ENCODE data around the gene AMIGO2.

The AMIGO2 gene

DNA sequence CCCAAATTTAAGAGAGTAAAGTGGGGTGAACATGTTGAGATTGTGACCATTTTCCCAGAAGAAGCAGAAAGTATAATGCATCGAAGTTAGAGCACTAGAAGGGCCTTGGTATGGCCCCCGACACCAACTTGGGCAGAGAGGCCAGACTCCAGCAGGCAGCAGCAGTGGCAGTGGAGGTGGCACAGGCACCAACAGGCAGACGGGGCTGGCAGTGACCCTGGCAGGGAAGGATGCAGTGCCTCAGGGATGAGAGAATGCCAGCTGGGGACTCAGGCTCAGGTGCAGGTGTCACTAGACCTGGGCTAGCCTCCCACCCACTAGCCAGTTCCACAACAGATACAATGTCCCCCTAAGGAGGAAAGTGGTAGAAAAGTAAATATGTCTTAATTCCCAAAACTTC is 27.7 kb upstream of the AMIGO2 start:
- Mint-ChIP-seq H3K27ac (no peak overlapping the region), H3K9me3 (no peaks in the 10 kb centered on the region), H3K4me1 (peaks cover 42% of the 10 kb centered on the region), H3K27me3 (no peaks in the 10 kb centered on the region), H3K36me3 (ENCODE audit: low read depth) (peaks cover 21% of the 10 kb centered on the region), H3K4me3 (no peak overlapping the region)
- ATAC-seq, result no peak
- no peak for DNase-seq

DNA sequence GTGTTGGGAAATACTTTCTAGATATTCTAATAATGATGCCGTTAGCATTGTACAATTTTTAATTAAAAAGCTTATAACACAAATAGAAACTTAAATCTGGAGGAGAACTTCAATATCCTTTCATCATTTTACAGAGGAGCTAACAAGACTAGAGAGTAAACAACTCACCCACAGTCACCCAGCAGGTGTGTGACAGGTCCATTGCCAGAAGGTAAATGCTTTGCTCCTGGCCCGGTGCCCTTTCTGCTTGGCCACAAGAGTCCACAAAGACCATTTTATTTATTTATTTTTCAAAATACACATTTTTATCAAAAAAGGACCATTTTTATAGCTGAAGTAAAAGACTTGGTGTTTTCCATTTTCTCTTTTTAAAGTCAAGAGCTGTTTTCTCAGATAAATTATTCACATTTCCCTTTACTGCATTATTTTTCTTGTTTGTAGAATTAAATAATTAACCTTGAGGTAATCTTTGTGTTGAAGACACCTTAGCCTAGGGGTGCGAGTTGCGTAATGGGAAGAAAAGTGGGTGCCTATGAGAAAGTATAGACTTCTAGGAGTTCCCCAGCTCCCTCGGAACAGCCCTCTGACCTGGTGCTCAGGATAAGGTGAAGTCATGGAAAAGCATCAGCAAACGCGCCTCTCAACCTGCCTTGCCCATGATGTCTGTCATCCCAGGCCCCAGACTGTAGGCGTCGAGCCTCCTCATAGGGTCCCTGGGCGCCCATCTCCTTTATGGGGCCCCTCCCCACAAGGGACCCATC is 26.3 kb upstream of the AMIGO2 start:
- ATAC-seq, result no peak
- DNase-seq, result no peak
- Mint-ChIP-seq H3K9me3 (no peaks in the 10 kb centered on the region), H3K27ac (peak overlapping the region; percentile 43), H3K4me3 (no peak overlapping the region), H3K4me1 (peaks cover 28% of the 10 kb centered on the region), H3K27me3 (no peaks in the 10 kb centered on the region), H3K36me3 (ENCODE audit: low read depth) (peaks cover 19% of the 10 kb centered on the region)

DNA sequence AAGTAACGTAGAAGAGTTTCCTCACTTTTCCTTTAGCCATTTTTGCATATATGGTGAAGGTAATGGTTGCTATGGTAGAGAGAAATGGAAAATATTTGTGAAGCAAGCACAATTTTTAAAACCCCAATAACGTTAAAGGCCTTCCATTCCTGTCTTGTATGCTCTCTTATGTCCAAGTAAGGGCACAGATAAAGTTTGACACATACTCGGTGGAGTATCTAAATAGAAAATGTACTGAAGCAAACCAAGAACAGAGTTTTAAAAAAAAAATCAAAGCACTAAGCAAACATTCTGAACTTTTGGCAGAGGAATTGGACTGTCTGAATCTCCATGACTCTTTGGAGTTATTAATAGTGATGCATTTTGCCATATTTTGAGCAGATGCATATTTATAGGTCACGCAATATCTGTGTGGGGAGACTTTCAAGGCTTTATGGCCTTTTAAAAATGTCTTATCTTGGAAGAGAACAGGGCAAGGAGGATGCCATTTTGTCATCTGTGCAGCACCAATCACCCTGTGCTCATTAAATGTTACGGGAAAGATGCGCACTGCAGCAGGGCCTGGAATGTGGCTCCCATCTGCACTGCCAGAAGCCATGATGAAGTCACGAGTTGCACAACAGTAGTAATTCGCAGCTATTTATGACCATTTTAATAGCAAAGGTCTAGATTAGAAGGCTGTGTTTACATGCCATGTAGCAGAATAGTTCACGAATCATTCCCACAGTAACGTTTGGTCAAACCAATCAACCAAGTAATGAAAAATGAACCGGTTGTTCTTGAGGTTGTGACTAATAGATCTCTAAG is 23.3 kb upstream of the AMIGO2 start:
- Mint-ChIP-seq H3K9me3 (no peaks in the 10 kb centered on the region), H3K27me3 (no peaks in the 10 kb centered on the region), H3K4me1 (peaks cover 8% of the 10 kb centered on the region), H3K36me3 (ENCODE audit: low read depth) (peaks cover 12% of the 10 kb centered on the region), H3K27ac (no peak overlapping the region), H3K4me3 (no peak overlapping the region)
- ATAC-seq (no peak), DNase-seq (no peak)

DNA sequence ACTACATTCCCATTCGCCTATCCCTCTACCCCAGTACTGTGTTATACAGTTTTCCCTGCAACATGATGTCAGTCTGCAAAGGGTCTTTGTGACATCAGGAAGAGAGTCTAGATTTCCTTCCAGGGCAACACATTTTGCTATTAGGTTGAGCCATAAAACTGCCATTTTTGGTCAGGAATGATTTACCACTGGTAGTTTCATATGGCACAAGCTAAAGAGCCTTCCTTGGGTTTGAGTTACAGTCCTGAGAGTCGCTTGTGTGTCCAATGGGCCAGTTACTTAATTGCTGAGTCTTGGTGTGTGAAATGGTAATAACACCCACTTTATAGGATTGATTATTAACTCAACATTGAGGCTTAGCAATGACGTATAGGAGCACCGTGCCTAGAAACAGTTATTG is 22.6 kb upstream of the AMIGO2 start:
- H3K9me3 Mint-ChIP-seq, result no peaks in the 10 kb centered on the region
- no peak overlapping the region for H3K27ac Mint-ChIP-seq
- no peak for ATAC-seq
- H3K4me1 Mint-ChIP-seq, result peaks cover 8% of the 10 kb centered on the region
- H3K4me3 Mint-ChIP-seq, result no peak overlapping the region
- H3K36me3 Mint-ChIP-seq (ENCODE audit: low read depth), result peaks cover 11% of the 10 kb centered on the region
- no peaks in the 10 kb centered on the region for H3K27me3 Mint-ChIP-seq
- DNase-seq, result no peak

DNA sequence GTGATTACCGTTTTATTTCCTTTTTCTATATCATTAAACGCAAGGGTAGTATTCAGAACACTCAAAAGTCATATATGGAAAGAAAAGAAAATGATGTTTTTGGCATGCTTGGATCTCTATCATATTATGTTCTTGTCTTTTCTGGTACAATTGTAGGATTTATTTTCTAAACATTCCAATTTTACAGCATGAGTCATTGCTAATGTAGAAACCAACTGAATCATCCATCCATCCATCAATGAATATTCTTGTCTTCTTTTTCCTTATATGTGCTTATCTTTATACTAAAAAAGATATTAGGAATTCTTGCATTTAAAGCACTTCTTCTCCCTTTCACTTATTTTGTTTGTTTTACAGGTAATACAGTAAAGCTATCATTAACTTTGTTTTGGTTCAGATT is 20.4 kb upstream of the AMIGO2 start:
- Mint-ChIP-seq H3K27ac (no peak overlapping the region), H3K9me3 (no peaks in the 10 kb centered on the region), H3K4me1 (peaks cover 9% of the 10 kb centered on the region), H3K27me3 (no peaks in the 10 kb centered on the region), H3K36me3 (ENCODE audit: low read depth) (peaks cover 8% of the 10 kb centered on the region), H3K4me3 (no peak overlapping the region)
- no peak for DNase-seq
- ATAC-seq, result no peak

DNA sequence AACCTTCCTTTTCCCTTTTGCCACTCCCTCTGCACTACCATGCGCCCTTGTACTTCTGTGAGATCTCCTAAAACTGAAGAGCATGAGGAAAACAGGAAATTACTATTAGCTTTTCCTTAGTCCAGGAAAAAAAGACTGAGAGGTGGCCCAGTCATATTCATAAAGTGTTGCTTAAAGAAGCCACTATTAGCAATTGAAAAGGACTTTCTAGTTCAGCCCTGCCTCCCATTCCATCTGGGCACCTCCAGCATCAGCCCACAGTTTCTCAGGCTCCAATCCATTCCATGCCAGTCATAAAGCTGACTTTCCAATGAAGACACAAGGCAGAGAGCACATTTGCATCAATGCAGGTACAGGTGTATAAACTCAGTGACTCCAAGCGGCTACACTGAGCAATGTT is 19.9 kb upstream of the AMIGO2 start:
- H3K4me3 Mint-ChIP-seq, result no peak overlapping the region
- DNase-seq (no peak), ATAC-seq (no peak)
- no peak overlapping the region for H3K27ac Mint-ChIP-seq
- H3K36me3 Mint-ChIP-seq (ENCODE audit: low read depth), result peaks cover 8% of the 10 kb centered on the region
- H3K9me3 Mint-ChIP-seq, result no peaks in the 10 kb centered on the region
- H3K27me3 Mint-ChIP-seq, result no peaks in the 10 kb centered on the region
- peaks cover 15% of the 10 kb centered on the region for H3K4me1 Mint-ChIP-seq

DNA sequence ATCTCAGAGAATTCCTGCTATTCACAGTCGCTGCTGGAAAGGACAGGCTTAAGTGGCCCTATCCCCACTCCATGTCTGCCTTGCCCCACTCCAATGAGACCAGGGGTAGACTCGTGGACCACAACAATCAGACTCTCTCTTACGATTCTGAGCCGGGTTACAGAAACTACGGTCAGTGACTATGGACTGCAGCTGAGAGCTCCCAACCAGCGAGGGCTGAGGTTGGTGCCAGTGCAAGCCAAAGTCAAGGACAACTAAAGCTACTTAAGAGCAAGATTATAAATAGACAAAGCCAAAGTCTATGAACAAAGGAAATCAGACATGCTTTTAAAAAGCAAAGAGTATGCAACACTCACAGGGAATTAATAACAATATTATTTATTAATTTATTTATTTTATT is 18.3 kb upstream of the AMIGO2 start:
- Mint-ChIP-seq H3K36me3 (ENCODE audit: low read depth) (peaks cover 8% of the 10 kb centered on the region), H3K4me1 (peaks cover 21% of the 10 kb centered on the region), H3K27ac (no peak overlapping the region), H3K4me3 (no peak overlapping the region), H3K9me3 (no peaks in the 10 kb centered on the region), H3K27me3 (no peaks in the 10 kb centered on the region)
- no peak for DNase-seq
- ATAC-seq, result no peak

DNA sequence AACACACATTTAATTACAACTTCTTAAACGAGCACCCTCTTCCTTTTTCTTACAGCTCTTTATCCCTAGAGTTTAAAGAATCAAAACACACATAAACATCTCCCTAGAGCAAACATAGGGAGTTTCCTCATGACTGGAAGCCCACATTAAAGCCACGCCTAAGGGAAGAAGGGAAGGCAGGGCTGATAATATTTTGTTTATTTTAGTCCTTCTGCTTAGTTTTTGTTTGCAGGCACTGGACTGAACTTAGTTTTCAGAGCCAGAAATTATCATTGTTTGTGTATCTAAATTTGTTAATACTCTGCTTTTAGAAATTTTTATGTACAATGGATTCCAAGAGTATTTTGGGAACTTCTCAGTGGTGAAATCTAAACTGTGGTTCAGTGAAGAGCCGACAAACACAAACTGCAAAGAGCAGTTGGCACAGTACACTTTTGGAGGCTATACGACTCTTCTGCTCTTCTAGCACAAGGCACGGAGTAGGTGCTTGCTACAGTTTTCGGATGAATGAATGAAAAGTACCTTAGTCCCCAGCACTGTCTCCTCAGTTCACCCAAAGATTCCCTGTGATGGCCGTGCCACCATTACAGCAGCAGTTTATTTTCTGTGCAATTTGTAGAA is 17.6 kb upstream of the AMIGO2 start:
- no peaks in the 10 kb centered on the region for H3K27me3 Mint-ChIP-seq
- no peak for DNase-seq
- no peak for ATAC-seq

DNA sequence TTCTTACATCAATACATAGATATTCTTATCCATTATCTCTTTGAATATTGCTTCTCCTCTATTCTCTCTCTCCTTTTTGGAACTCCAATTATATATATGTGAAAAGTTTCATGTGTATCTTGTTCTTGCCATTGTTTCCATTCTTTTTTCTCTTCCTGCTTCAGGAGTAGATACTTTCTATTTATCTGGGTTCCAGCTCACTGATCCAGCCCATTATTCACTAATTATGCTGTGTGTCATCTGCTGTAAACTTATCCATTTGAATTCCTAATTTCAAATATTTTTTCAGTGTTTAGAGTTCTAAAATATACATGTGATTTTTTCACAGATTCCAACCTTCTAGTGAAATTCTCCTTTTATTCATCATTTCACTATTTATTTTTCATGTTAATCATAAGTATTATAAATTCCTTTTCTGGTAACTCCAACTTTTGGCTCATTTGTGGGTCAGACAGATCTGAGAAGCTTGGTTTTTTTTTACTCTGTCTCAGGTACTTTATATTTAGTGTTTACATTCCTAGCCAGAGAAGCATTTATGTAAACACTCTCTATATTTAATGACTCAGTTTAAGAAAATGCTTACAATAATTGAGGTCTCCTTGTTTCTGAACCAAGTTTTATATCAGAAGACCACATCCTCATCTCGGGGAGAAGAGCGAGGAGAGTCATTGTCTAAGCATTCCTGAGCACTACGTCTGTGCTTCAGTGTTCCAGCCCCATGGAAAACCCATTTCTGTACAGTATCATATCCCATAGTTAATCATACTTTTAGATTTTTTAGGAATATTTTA is 15.9 kb upstream of the AMIGO2 start:
- H3K27me3 Mint-ChIP-seq, result no peaks in the 10 kb centered on the region
- H3K9me3 Mint-ChIP-seq, result peaks cover 11% of the 10 kb centered on the region
- H3K36me3 Mint-ChIP-seq (ENCODE audit: low read depth), result peaks cover 10% of the 10 kb centered on the region
- peaks cover 29% of the 10 kb centered on the region for H3K4me1 Mint-ChIP-seq
- peak overlapping the region; percentile 33 for H3K4me3 Mint-ChIP-seq
- no peak for ATAC-seq
- peak overlapping the region; percentile 24 for H3K27ac Mint-ChIP-seq
- no peak for DNase-seq

More for the DNA sequence above, 17.6 kb upstream of the AMIGO2 start:
- H3K9me3 Mint-ChIP-seq, result no peaks in the 10 kb centered on the region
- peaks cover 23% of the 10 kb centered on the region for H3K4me1 Mint-ChIP-seq
- no peak overlapping the region for H3K27ac Mint-ChIP-seq
- H3K4me3 Mint-ChIP-seq, result no peak overlapping the region
- peaks cover 8% of the 10 kb centered on the region for H3K36me3 Mint-ChIP-seq (ENCODE audit: low read depth)

DNA sequence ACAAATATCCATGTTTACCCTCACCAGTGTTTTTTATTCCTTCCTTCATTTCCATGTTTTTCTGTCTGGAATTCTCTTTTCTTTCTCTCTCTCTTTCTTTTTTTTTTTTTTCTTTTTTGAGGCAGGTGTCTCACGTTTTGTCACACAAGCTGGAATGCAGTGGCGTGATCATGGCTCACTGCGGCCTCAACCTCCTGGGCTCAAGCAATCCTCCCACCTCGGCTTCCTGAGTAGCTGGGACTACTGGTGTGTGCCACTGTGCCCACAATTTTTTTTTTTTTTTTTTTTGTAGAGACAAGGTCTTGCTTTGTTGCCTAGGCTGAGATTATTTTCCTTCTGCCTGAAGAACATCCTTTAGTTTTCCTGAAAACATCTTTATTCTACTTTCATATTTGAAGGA is 15.0 kb upstream of the AMIGO2 start:
- DNase-seq, result no peak
- Mint-ChIP-seq H3K4me3 (peak overlapping the region; percentile 33), H3K9me3 (peaks cover 19% of the 10 kb centered on the region), H3K36me3 (ENCODE audit: low read depth) (peaks cover 15% of the 10 kb centered on the region), H3K4me1 (peaks cover 29% of the 10 kb centered on the region), H3K27me3 (no peaks in the 10 kb centered on the region), H3K27ac (no peak overlapping the region)
- no peak for ATAC-seq

DNA sequence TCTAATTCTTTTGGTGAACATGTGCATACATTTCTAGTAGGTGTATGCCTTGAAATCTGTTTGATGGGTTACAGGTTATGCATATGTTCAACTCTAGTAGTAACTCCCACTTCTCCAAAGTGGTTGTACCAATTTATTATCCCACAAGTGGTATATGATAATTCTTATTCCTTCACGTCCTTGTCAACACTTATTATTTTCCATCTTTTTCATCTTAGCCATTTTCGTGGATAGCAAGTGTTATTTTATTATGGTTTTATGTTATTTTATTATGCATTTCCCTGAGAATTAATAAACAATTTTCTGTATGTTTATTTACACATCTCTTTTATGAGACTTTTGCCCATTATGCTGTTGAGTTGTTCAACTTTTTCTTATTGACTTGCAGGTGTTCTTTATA is 11.2 kb upstream of the AMIGO2 start:
- no peak for ATAC-seq
- Mint-ChIP-seq H3K27me3 (no peaks in the 10 kb centered on the region), H3K4me1 (peaks cover 39% of the 10 kb centered on the region), H3K27ac (no peak overlapping the region), H3K4me3 (no peak overlapping the region), H3K9me3 (peaks cover 19% of the 10 kb centered on the region), H3K36me3 (ENCODE audit: low read depth) (peaks cover 7% of the 10 kb centered on the region)
- DNase-seq, result no peak

DNA sequence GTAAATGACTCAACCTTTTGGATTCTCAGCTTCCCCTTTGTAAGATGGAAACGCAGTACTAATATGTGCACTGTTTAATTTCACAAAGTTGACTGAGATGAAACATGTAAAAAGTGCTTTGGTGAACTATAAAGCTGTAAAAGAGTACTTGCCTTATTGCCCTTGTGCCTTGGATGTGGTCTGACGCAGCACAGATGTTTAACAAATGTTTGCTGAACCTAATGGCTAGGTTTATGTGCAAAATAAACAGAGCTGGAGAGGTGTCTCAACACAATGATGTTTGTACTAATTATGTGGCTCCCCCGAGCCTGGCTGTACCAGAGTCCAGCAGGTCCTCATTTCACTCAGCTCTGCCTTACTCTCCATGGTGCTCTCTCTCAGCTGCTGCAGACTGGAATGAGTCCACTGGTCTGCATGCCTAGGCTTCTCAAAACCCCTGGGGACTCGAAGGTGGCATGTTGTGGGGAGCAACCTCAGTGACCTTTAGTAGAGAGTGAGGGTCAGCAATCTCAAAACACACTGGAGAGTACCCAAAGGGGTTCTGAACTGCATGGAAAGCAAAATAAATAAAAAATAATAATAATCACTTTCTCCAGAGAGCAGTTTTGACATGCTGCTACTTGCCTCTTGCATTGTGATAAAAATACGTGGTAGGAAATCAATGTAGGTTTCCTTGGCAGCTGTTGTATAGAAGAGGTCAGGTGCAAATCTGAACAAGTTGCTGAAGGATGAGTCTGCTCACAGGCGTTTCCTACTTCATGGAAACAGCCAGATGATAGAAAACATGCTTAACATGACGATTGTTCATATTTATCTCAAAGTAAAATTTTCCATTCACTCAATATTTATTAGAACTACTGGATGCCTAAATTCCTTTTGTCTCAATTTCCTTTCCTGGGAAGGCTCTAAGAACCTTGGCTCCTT is 8.5 kb upstream of the AMIGO2 start:
- DNase-seq (no peak), ATAC-seq (no peak)
- no peak overlapping the region for H3K27ac Mint-ChIP-seq
- H3K4me1 Mint-ChIP-seq, result peaks cover 46% of the 10 kb centered on the region
- peaks cover 19% of the 10 kb centered on the region for H3K9me3 Mint-ChIP-seq
- peaks cover 7% of the 10 kb centered on the region for H3K36me3 Mint-ChIP-seq (ENCODE audit: low read depth)
- no peaks in the 10 kb centered on the region for H3K27me3 Mint-ChIP-seq
- no peak overlapping the region for H3K4me3 Mint-ChIP-seq

DNA sequence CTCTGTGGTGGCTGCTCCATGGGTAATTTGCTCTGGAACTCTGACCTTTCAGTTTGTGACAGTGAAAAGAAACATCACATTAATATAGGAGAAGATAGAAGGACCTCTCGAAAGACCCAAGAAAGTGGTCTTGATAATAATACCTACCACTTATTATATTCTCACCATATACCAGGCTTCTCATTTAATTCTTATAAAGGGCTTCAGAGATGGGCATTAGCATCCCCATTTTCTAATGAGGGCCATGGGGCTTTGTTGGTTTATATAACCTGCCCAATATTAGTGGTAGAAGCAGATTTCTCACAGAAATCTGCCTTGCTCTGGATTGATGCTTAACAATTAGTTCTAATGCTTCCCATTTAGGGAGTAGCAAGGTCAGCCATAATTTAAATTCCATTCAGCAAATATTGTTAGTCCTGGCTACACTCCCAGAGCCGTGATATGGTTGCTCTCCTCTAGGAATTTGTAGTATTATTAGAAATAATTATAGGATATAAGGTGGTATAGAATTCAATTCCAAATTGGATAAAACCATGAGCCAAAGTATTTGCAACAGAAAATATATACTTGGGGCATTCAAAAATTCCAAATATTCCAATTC is 7.4 kb upstream of the AMIGO2 start:
- H3K36me3 Mint-ChIP-seq (ENCODE audit: low read depth), result peaks cover 7% of the 10 kb centered on the region
- H3K27ac Mint-ChIP-seq, result no peak overlapping the region
- peaks cover 19% of the 10 kb centered on the region for H3K9me3 Mint-ChIP-seq
- H3K27me3 Mint-ChIP-seq, result no peaks in the 10 kb centered on the region
- H3K4me1 Mint-ChIP-seq, result peaks cover 53% of the 10 kb centered on the region
- H3K4me3 Mint-ChIP-seq, result no peak overlapping the region
- DNase-seq (no peak), ATAC-seq (no peak)
